Activated CD4-positive, CD25-positive, alpha-beta regulatory T cell treated with anti-CD3 and anti-CD28 coated beads, Interleukin-2, amount 50 U/mL, for 16 hours (primary cell): ENCODE data around the gene FHDC1.

ENCODE experiments used
- DNase-seq: peaks from one replicate; pipeline ENCODE4 v3.0.0-alpha.2; 2020; ENCODE audit warnings: low read depth, low spot score

The FHDC1 gene

DNA sequence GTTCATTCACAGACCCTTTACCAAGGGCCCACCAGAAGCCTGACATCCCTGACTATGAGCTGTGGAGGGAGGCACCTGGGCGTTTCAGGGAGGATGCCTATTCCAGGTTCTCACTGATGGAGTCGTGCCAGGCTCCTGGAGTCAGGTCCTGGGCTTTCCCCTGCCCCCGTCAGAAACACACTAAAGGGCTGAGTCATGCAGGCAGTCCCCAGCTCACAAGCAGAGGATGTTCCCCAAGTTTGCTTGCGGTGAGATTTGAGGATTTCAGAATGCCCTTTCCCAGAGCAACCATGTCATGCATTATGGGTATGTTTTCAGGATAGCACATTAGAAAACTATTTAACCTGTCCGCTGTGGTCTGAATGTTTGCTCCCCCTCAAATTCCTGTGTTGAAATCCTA, 45.2 kb downstream of the FHDC1 start:
- DNase-seq: no peak

- DNase-seq: no peak
These were observed 45.7 kb downstream of the FHDC1 start for GRCh38 chr4:152981842-152982241.

DNA sequence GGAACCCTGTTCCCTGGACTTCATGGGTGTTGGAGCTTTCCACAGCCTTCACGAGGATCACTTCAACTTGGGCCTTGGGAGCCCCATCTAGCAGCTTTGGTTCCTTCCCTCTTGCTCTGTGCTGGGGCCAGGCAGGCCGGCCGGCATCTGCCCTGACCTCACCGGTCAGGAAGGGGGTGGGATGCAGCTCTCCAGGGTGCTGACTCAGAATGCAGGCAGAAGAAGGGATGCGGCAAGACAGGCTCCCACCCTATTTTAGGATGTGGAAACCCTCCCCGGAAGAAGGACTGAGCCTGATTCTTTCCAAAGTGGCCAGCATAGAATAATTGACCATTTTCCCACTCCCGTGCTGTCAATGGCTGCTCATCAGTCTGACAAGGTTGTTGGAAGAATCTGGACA, 47.1 kb downstream of the FHDC1 start:
- DNase-seq: no peak

- DNase-seq: no peak
These were observed 47.8 kb downstream of the FHDC1 start for GRCh38 chr4:152983774-152984411.

DNA sequence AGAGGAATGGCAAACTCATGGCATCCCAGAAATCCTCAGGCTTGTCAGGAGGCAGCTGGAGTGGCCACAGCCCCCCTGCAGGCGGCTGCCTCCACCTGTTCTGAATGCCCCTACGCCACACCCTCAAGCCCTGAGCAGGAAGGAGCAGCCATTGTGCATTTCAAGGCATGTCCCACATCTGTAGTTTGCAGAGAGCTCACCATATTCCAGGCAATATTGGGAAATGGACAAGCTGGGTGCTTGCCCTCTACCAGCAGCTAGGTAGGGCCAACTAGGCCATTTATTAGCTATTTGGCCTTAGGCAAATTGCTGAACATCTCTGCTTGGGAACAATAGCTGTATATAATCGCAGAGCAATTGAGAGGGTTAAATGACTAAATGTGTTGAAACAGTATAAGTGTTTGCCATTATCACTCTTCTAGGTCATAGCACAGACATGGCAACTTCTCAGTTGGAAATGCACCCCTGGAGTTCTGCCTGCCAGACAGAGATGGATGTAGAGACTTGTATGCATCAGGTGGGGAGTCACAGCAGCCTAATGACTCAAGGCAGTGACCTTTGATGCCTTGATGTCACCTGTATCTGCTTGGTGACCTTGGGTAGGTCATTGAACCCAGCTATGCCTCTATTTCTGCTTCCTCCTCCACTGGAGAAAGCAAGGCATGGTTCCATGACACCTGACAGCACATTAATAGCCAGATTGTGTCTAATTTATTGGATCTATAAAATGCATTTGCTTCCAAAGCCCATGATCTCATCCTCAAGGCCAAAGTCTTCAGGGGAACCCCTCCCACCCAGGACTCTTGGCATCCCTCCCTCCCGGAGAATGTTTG, 52.8 kb downstream of the FHDC1 start:
- DNase-seq: no peak

- no peak for DNase-seq
These were observed 53.4 kb downstream of the FHDC1 start for GRCh38 chr4:152989554-152989970.

- DNase-seq: no peak
These were observed 54.5 kb downstream of the FHDC1 start for GRCh38 chr4:152990471-152991131.

GRCh38 chr4:152991398-152991797, 55.3 kb downstream of the FHDC1 start:
- DNase-seq: no peak

GRCh38 chr4:152992027-152992426, 55.9 kb downstream of the FHDC1 start:
- DNase-seq: no peak

DNA sequence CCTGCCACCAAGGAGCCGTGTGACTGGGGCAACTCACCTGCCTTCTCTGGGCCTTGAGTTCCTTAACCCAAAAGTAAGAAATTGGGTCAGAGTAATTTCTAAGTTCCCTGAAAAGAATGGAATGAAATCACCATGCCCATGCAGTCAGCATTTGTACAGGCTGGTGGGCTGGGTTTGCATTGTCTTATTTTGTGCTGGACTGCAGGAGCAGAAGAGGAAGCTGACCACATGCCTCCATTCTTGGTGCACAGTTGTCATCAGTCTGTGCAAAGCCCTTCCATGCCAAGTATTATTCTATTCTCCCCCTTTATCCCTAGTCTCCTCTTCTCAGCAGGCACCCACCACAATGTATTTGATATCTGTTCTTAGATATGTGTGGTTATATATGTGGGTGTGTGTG, 56.3 kb downstream of the FHDC1 start:
- no peak for DNase-seq

DNA sequence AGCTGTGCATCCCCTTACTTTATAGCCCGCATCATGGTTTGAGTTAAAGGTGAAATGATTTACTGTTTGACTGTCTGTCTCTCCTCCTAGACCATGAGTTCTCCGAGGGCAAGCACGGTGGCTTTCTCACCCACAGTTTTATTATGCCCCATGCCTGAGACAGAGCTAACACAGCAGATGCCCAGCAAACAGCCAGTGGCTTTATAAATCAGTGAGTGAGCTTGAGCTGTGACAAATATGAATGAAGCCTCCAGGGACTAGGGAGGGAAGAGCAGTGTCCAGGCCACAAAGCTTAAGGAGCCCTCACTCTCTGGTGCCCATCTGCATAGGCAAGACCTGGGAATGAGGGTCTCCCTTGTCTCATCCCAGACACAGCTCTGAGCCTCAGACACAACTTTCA, 57.9 kb downstream of the FHDC1 start:
- DNase-seq: no peak

GRCh38 chr4:152996111-152996571, 60.0 kb downstream of the FHDC1 start:
- DNase-seq: no peak

GRCh38 chr4:152996672-152997071, 60.5 kb downstream of the FHDC1 start:
- no peak for DNase-seq

- no peak for DNase-seq
These were observed 61.2 kb downstream of the FHDC1 start for GRCh38 chr4:152997288-152997687.

DNA sequence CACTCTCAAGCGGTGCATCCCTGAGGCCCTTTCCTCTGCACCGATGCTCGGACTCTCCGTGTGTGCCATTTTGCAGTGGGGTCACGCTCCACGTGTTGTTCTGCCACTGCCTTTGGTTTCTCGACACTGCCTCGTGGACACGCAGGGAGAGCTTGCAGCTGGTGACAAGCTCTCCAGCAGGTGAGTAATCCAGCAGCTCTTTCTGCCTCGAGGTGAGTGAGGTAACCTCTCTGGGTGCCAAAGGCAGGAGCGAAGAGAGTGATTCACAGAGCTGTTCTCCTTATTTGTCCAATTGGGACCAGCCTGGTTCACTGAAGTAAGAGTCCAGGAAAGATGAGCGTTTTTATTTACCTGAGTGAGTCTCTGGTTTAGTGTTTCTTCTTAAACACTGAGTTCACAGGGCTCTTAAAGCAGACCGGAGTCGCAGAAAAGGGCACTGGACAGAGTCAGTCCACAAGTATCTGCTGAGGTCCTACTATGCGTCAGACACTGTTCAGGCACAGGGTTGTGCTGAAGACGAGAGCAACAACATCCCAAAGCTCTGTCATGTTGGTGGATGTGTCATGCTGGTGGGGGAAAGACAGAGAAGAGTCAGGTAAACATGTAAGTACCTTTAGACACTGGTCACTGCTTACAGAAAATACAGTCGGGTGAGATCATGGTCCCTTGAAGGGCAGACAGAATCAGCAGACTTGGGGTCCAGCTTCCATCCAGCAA, 61.8 kb downstream of the FHDC1 start:
- no peak for DNase-seq

- no peak for DNase-seq
These were observed 62.7 kb downstream of the FHDC1 start for GRCh38 chr4:152998861-152999260.

GRCh38 chr4:152999346-153000075, 63.4 kb downstream of the FHDC1 start:
- no peak for DNase-seq

DNA sequence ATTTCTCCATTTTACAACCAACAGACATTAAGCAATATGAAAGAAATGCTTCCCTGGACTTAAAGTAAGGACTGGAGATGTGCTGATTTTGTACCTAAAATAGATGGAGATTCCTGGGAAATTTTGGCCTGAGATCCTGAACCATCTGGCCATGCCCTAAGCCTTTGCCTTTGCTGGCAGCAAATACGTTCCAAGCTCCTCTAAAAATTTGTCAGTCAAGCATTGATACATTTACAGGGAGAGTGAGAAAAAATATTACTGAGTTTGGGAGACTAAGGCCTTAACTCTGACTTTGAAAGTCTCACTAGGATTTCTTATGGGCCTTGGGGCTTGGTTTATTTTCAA, 63.9 kb downstream of the FHDC1 start:
- no peak for DNase-seq

DNA sequence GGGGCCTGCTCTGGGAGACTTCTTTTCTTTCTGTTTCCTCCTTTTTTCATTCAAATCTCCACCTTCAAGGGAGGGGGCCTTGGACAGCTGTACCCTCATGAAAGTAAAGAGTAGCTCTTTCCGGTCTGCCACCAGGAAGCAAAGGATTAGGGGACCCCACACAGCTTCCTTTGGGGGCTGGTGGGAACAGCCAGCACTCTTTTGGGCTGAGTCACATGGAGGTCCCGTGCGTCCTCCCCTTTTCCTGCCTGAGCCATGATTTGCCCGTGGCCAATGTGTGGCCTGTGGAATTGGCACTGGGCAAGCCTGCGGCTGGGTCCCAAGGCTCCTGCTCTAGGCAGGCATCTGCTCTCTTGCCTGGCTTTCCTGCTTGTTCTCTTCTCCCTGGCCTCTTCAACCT, 65.5 kb downstream of the FHDC1 start:
- DNase-seq: no peak

GRCh38 chr4:153002110-153002509, 66.0 kb downstream of the FHDC1 start:
- no peak for DNase-seq

DNA sequence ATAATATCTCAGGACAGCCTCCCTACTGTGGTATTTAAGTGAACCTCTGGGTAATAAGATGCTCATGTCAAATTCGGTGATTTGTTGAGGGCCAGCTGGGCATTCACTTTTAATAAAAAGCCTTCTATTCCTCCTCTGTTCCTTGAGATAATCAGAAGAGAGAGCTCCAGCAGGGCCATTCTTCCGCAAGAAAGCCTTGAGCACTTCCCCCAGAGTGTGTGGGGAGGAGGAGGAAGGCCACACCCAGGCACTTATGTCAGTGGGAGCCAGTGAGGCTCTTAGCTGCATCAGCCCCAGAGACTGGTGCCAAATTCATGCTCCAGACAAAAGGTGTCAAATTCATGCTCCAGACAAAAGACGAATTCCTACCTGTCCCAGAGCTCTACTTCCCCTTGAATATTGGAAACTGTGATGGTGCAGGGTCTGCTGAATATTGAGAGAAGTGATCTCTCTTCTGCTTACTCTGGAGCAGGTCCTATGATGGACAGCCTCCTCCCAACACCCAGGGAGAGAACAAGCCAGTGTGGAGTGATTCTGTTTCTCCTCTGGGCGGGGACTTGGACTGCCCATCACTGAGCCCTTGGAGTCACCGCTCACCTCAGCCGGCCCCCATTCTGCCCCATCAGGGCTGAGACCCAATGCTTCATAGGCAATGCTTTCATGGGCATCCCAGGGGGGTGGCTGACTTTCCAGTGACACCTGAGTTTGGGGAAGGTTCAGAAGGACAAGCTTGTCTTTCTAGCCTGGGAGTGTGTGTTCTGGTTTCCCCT, 68.1 kb downstream of the FHDC1 start:
- no peak for DNase-seq
